AG10803 (cell line): Measurements from ENCODE around the gene IBA57.

Experiments
- DNase-seq: peaks from one replicate; pipeline ENCODE4 v3.0.0; 2010; ENCODE audit warnings: low read depth
- H3K4me3 ChIP-seq: 2 replicates; pipeline ENCODE4 v1.5.1; 2011; ENCODE audit warnings: mild to moderate bottlenecking, low read length, control low read depth
- TF ChIP-seq, protein P1 (sequence below): conservative IDR thresholded peaks from 2 replicates; pipeline ENCODE4 v1.5.1; 2011; ENCODE audit warnings: mild to moderate bottlenecking, low read length, control low read depth, inconsistent platforms

IBA57 gene

DNA sequence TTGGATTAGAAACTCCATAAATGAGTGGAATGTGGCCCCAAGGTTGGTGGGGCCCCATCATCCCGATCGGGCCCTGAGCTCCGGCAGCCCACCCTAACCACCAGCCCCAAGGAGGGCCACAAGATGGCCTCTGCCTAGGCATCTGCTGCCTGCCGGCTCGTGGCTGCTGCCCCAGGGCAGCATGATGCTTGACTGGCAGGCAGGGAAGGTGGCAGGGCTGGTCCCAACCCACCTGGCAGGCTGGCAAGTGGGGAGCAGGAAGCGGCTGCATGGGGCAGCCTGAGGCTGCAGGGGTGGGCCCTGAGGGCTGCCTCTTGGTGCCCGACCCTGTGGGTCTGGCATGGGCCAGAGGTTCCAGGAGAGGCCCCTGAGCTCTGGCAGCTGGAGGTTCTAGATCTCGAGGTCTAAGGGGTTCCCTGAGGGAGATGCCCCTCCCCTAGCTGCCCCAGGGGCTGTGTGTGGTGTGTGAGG, 16.6 kb upstream of the IBA57 start:
- TF ChIP-seq, protein P1, sequence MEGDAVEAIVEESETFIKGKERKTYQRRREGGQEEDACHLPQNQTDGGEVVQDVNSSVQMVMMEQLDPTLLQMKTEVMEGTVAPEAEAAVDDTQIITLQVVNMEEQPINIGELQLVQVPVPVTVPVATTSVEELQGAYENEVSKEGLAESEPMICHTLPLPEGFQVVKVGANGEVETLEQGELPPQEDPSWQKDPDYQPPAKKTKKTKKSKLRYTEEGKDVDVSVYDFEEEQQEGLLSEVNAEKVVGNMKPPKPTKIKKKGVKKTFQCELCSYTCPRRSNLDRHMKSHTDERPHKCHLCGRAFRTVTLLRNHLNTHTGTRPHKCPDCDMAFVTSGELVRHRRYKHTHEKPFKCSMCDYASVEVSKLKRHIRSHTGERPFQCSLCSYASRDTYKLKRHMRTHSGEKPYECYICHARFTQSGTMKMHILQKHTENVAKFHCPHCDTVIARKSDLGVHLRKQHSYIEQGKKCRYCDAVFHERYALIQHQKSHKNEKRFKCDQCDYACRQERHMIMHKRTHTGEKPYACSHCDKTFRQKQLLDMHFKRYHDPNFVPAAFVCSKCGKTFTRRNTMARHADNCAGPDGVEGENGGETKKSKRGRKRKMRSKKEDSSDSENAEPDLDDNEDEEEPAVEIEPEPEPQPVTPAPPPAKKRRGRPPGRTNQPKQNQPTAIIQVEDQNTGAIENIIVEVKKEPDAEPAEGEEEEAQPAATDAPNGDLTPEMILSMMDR: no peak
- no peak for DNase-seq
- no peak overlapping the region for H3K4me3 ChIP-seq

DNA sequence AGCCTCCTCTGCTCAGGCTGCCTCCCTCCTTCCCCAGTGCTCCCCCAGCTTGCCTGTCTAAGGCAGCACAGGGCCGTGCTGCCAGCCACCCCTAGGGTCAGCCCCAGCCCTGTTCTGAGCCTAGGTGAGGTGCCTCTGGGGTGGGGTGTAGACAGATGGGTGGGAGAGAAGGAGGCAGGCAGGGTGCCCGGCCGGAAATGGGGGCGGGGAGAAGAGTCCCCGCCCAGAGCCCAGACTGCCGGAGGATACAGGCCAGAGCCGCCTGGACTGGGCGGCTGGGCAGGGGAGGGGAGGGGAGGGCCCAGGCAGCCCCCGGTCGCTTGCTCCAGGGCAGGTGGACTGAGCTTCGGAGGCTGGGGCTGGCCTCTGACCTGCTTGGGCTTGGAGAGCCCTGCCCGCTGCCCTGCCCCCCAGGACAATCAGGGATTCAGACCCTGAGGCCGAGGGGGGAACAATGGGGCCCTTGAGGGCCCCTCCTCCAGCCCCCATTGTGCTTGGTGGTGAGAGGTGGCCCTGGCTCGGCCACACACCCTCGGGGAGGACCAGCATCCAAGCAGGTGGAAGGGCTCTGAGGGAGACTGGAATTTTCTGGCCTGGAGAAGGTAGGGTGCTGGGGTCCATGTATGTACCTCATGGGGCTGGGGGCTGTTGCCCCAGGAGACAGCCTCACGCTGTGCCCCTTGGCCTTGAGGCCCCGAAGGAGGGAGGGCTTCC, 16.0 kb upstream of the IBA57 start, which contains the start of gene GJC2:
Gene GJC2, plus strand, starts transcription at position 525 of the 714 bp plus-strand sequence. CDS start 7,829 bp downstream, outside the sequence.
- DNase-seq: peak; percentile 31
- TF ChIP-seq, protein P1: no peak
- peak within 1 kb of the TSS; percentile 20 for H3K4me3 ChIP-seq

DNA sequence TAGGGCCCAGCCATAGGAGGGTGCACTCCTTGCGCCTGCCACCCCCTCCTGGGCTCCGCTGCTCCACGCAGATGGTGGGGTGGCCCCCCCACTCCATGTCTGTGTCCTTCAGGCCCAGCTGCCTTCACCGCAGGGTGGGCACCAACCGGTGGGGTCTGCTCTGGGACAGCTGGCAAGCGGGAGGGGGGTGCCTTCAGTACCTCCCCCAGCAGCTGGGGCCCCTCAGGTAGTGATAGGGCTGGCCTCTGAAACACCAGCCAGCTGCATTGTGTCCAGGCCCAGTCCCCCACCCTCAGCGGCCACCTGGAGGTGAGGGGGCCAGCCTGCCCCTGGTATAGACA, 15.5 kb upstream of the IBA57 start:
- H3K4me3 ChIP-seq: peak overlapping the region; percentile 20; the same call in 1 of the 2 replicates
- TF ChIP-seq, protein P1: no peak
- no peak for DNase-seq

DNA sequence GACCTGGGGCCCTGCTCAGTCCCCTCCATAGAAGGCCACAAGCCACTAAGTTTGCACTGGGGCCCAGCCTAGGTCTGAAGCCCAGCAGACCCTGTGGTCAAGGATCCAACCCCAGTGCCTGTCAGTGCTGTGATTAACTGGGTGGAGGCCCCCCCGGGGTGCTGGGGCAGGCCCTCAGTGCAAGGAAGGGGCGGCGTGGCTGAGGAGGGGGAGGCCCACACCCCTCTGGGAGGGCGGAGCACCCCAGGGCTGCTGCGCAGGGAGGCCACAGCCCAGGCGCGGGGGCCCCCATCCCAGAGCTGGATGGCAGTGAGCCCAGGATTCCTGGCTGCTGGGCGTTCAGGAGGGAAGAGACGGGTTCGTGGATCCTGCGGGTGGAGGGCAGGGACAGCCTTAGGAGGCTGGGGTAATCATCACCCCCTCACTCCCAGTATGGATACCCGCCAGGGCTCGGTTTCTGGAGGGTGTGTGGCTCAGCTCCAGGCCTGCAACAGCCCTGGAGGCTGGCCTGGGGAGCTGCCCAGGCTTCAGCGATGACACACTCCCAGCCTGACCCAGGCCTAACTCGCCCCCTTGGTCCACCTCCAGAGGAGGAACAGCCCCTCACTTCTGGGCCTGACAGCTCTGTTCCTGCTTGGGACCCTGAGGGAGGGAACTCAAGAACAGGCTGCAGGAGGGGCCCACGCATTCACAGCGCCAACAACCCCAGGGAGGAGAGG, 15.0 kb upstream of the IBA57 start:
- peak; percentile 86 for DNase-seq
- TF ChIP-seq, protein P1: no peak
- peak overlapping the region; percentile 12; the same call in 1 of the 2 replicates for H3K4me3 ChIP-seq

DNA sequence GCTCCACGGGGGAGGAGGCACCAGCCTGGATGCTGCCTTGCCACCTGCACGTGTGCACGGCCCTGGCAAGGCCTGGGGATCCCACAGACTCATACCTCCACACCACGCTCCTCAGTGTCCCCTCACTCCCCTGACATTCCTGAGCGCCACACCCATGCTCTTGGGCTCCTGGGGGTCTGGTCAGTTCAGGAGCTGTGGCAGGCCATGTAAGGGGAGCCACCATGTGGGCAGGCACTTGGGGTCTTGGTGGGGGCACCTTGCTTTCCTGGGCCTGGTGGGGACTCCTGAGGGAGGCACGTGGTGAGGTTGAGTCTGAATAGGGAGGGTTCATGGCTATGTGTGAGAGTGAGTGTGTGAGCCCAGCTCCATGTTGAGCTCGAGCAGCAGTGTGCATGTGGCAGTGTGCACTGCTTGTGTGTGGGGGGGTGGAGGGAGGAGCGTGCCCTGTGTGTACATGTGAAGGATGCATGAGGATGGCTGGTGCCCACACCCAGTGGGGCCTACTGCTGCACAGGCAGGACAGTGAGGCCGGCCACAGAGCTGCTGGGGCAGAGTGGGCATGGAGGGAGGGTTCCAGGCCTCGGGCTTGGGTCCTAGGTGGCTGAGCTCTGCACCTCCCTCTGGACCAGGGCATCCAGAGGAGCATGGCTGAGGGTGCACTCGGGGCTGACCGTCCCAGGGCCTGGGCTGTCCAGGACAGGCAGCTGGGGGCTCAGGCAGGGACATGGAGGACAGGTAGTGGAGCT, 14.3 kb upstream of the IBA57 start:
- TF ChIP-seq, protein P1: no peak
- no peak overlapping the region for H3K4me3 ChIP-seq

DNA sequence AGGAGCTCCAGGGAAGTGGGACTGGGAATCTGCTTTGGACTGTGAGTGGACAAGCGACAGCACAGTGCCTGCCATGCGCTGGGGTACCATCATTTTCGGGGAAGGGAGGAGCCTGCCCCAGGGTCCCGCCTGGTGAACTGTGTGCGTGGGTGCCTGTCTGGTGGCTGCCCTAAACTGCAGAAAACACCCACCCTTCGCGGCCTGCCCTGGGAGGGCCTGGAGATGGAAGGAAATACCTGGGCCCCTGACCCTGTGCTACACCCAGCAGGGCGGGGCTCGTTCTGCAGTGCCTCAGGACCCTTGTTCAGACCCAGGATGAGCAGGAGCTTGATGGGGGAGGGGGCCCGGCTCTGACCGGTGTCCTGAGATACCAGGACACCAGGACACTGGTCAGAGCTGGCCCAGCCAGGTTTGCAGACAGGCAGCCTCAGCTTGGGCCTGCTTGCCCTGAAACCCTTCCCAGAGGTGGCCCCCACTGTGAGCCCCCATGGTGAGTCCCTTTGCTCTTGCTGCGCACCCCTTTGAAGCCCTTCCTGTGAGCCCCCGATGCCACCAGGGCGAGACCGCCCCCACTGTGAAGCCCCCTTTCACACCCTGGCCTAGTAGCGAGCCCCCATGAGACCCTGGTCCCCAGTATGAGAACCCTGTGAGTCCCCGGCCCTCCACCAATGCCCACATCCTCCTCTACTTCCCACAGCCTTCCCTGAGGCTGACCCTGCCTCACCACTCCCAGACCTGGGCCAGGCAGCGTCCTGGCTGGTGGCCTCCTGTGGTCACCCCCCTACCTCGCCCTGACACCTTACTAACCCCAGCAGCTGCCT, 13.3 kb upstream of the IBA57 start:
- no peak overlapping the region for H3K4me3 ChIP-seq
- TF ChIP-seq, protein P1: no peak
- no peak for DNase-seq

More for the DNA sequence above, 14.3 kb upstream of the IBA57 start:
- no peak for DNase-seq
